Ishikawa (cell line): ENCODE results near the gene OR10G8.

Experiments
- CEBPB ChIP-seq: IDR thresholded peaks from 2 replicates; pipeline ENCODE4 v1.6.1; 2012
- CREB1 ChIP-seq: IDR thresholded peaks from 2 replicates; pipeline ENCODE4 v1.6.1; 2012; ENCODE audit warnings: low read depth
- EGR1 ChIP-seq: IDR thresholded peaks from 2 replicates; pipeline ENCODE4 v1.6.1; 2012
- EP300 ChIP-seq: IDR thresholded peaks from 2 replicates; pipeline ENCODE4 v1.6.1; 2012; ENCODE audit warnings: borderline replicate concordance
- FOXM1 ChIP-seq: IDR thresholded peaks from 2 replicates; pipeline ENCODE4 v1.6.1; 2012; ENCODE audit warnings: low read depth, borderline replicate concordance
- MAX ChIP-seq: IDR thresholded peaks from 2 replicates; pipeline ENCODE4 v1.6.1; 2012
- NFIC ChIP-seq: IDR thresholded peaks from 2 replicates; pipeline ENCODE4 v1.6.1; 2012
- RAD21 ChIP-seq: IDR thresholded peaks from 2 replicates; pipeline ENCODE4 v1.6.1; 2012; ENCODE audit warnings: low read depth
- REST ChIP-seq: IDR thresholded peaks from 2 replicates; pipeline ENCODE4 v1.6.1; 2012; ENCODE audit warnings: low read depth, mild to moderate bottlenecking
- TAF1 ChIP-seq: IDR thresholded peaks from 2 replicates; pipeline ENCODE4 v1.6.1; 2012; ENCODE audit warnings: low read depth, mild to moderate bottlenecking
- TCF12 ChIP-seq: IDR thresholded peaks from 2 replicates; pipeline ENCODE4 v1.6.1; 2012; ENCODE audit warnings: low read depth
- TEAD4 ChIP-seq: IDR thresholded peaks from 2 replicates; pipeline ENCODE4 v1.6.1; 2012
- USF1 ChIP-seq: IDR thresholded peaks from 2 replicates; pipeline ENCODE4 v1.6.1; 2012
- YY1 ChIP-seq: IDR thresholded peaks from 2 replicates; pipeline ENCODE4 v1.6.1; 2012; ENCODE audit warnings: low read depth
- ZBTB7A ChIP-seq: IDR thresholded peaks from 2 replicates; pipeline ENCODE4 v1.6.1; 2012; ENCODE audit warnings: low read depth

OR10G8 gene

GRCh38 chr11:124026498-124026897 is at the start of gene OR10G8:
TSS of gene OR10G8 (plus strand) at chr11:124026798. CDS start at chr11:124029623, 2,825 bp downstream.
- TF ChIP-seq NFIC = no peak
- no peak for TF ChIP-seq REST
- no peak for TF ChIP-seq YY1
- TF ChIP-seq TCF12 = no peak
- no peak for TF ChIP-seq ZBTB7A
- no peak for TF ChIP-seq EP300
- no peak for TF ChIP-seq TAF1
- no peak for TF ChIP-seq MAX
- no peak for TF ChIP-seq RAD21
- TF ChIP-seq TEAD4 = no peak
- no peak for TF ChIP-seq CEBPB
- TF ChIP-seq EGR1 = no peak
- TF ChIP-seq USF1 = no peak
- TF ChIP-seq FOXM1 = no peak
- no peak for TF ChIP-seq CREB1

GRCh38 chr11:123977731-123978347 is 48.8 kb upstream of the OR10G8 start, which contains the start of gene OR10S1:
TSS of gene OR10S1 (minus strand) at chr11:123977781. CDS start at chr11:123977664, 117 bp downstream.
- no peak for TF ChIP-seq EGR1
- TF ChIP-seq RAD21 = no peak
- TF ChIP-seq TCF12 = no peak
- no peak for TF ChIP-seq MAX
- no peak for TF ChIP-seq ZBTB7A
- TF ChIP-seq TAF1 = no peak
- TF ChIP-seq NFIC = no peak
- no peak for TF ChIP-seq CREB1
- no peak for TF ChIP-seq REST
- no peak for TF ChIP-seq USF1
- no peak for TF ChIP-seq FOXM1
- TF ChIP-seq TEAD4 = no peak
- TF ChIP-seq CEBPB = no peak
- no peak for TF ChIP-seq EP300
- TF ChIP-seq YY1 = no peak

- no peak for TF ChIP-seq EGR1
- no peak for TF ChIP-seq MAX
- no peak for TF ChIP-seq EP300
- no peak for TF ChIP-seq TEAD4
Measured at GRCh38 chr11:123979311-123979710, 47.3 kb upstream of the OR10G8 start.

GRCh38 chr11:123995119-123995518 is 31.5 kb upstream of the OR10G8 start, which contains the start of gene OR10G6:
TSS of gene OR10G6 (minus strand) at chr11:123995161. CDS start at chr11:123995161, 0 bp downstream.
- TF ChIP-seq REST (no peak), CREB1 (no peak), TAF1 (no peak), TEAD4 (no peak), ZBTB7A (no peak), CEBPB (no peak), NFIC (no peak), USF1 (no peak), FOXM1 (no peak), TCF12 (no peak), EGR1 (no peak)
